Upper lobe of left lung (tissue), 4 donors: Measurements from ENCODE around the gene STAC.

Experiments used
- CTCF ChIP-seq, 6 experiments: fragments of 450-650 bp in 4 of 6; fragments of 200-600 bp in 2 of 6; sonication (generic) in 2 of 6; IDR thresholded peaks; one replicate each; pipeline ENCODE4 v1.5.1; 2016 to 2019; ENCODE audit warnings: antibody characterized with exemption in 6 of 6
- EP300 ChIP-seq, 4 donors: sonication (generic); formaldehyde crosslinking; IDR thresholded peaks; one replicate each; pipeline ENCODE4 v1.5.1; 2017; ENCODE audit warnings: antibody characterized with exemption in 4 of 4, control low read depth in 2 of 4
- POLR2A ChIP-seq, 4 donors: fragments of 450-650 bp; IDR thresholded peaks; one replicate each; pipeline ENCODE4 v1.5.1; 2016 to 2017; ENCODE audit warnings: antibody characterized with exemption in 4 of 4, mild to moderate bottlenecking in 2 of 4

- TF ChIP-seq POLR2A (IDR thresholded peaks at IDR 0.05) (no peak), CTCF (IDR thresholded peaks at IDR 0.05) (no peak), EP300 (IDR thresholded peaks at IDR 0.05) (no peak)
Observed at GRCh38 chr3:36434687-36435426, 54.6 kb downstream of the STAC start.
